HG02759 (cell line): ENCODE measurements around the gene CDCA4.
"Not testable (repeated sequence)": the region's sequence is repeated elsewhere in the genome, so short reads cannot be mapped to it uniquely, and the experiment has no call there.

Experiments used
- ATAC-seq: cut with Tn5 transposase; IDR thresholded peaks from one replicate; pipeline ENCODE4 v1.9.1; 2021; ENCODE audit warnings: mild to moderate bottlenecking, moderate library complexity; ENCODE audit not compliant: unreplicated experiment

Gene CDCA4

DNA sequence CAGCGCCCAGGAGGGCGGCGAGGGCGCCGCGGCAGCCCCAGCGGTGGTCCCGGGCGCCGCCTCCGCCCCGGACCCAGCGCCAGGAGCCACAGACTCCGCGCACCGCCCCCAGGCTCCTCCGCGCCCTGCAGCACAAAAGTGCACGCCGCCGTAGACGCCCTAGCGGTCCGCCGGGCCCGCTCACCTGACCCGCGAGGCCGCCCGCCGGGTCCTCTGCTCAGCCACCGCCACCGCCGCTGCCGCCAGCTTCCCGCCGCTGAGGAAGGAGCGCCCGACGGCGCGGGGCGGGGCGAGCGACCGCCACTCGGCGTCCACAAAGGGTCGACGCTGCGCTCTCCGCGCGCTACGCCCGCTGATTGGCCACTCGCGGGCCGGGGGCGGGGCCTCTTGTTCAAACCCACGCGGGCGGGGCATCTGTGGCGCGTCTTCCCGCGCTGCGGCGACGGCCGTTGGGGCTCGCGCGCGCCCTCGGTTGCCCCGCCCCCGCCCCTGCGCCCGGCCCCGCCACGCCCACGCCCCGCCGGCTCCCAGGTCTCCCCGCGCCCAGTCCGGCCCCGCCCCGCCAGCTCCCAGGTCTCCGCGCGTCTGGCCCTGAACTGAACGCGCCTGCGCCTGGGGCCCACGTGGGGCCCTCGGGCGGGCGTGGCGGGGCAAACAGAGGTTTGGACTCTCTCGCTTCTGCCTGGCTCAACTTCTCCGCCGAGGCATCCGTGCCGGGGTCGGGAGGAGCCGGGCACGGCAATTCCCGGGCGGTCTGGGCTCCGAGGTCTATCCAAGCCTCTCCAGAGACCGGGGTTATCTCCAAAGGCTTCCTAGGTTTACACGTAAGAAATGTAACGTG, at the start of gene CDCA4:
CDCA4 (minus strand) TSS at position 269 of the 841 bp plus-strand sequence. CDS start 9,154 bp downstream, outside the sequence.
- ATAC-seq = peak; percentile 80

DNA sequence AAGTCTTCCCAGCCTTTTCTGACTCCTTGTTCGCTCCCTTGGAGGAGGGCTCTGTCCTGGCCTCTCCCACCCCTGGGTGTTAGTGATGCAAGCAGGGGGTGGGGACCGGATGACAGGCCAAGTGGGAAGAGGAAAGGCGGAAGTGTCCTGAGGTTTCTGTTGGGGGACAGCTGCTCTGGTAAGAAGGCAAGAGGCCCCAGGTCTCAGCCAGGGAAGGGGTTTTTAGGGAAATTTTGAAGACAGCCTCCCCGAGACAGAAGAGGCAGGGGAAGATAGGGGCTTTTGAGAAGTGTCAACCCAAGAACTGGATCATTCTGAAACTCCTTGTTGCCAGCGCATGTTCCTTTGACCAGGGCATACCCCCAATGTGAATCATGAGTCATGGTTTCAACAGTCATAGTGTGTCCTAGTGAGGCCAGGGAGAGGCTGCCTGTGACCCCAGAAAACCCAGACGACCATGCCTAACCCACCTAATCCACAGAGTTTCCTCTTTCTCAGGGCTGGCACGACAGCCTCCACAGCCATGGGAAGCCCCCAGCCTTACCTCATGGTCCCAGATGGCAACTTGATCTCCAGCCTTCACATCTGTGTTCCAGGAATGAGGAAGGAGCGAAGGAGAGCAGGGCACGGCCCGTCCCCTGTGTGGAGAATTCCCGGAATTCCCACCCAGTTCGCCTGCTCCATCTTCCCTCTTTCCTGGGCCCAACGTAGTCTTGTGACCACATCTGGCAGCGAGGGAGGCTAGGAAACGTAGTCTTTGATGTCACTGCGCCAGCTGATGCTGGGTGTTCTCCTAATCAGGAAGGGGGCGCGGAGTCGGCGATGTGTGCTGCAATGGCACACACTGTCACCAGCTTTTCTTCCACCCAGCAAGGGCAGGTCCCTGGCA, 49.2 kb upstream of the CDCA4 start:
- peak; percentile 45 for ATAC-seq

- no peak for ATAC-seq
Observed at GRCh38 chr14:105069522-105069870, 48.6 kb upstream of the CDCA4 start.

DNA sequence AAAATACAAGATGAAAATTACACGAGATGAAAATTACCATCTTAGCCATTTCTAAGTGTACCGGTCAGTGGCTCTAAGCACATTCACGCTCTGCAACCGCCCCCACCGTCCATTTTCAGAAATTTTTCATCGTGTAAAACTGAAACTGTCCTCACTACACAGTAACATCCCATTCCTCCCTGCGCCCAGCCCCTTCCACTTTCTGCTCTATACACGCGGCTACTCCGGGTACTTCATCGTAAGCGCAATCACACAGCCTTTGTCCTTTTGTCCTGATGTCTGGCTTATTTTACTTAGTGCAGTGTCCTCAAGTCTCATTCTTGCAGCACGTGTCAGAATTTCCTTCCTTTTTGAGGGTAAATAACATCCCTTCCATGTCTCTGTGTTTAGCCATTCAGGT, 47.9 kb upstream of the CDCA4 start:
- ATAC-seq = no peak

DNA sequence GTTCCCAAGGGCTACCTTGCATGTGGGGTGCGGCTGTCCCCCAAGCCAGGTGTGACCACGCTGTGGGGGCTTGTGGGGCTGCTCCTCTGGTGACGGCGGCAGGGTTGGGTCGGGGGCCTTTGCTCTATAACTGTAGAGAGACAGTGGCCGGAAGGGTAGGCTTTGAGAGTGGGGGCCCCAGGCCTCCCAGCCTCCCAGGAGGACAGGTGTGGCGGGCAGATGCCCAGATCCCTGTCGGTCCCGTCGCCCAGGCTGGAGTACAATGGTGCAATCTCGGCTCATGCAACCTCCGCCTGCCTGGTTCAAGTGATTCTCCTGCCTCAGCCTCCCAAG, 47.1 kb upstream of the CDCA4 start:
- ATAC-seq = no peak

GRCh38 chr14:105067140-105067968, 46.5 kb upstream of the CDCA4 start:
- no peak for ATAC-seq

GRCh38 chr14:105066240-105067071, 45.6 kb upstream of the CDCA4 start:
- no peak for ATAC-seq

DNA sequence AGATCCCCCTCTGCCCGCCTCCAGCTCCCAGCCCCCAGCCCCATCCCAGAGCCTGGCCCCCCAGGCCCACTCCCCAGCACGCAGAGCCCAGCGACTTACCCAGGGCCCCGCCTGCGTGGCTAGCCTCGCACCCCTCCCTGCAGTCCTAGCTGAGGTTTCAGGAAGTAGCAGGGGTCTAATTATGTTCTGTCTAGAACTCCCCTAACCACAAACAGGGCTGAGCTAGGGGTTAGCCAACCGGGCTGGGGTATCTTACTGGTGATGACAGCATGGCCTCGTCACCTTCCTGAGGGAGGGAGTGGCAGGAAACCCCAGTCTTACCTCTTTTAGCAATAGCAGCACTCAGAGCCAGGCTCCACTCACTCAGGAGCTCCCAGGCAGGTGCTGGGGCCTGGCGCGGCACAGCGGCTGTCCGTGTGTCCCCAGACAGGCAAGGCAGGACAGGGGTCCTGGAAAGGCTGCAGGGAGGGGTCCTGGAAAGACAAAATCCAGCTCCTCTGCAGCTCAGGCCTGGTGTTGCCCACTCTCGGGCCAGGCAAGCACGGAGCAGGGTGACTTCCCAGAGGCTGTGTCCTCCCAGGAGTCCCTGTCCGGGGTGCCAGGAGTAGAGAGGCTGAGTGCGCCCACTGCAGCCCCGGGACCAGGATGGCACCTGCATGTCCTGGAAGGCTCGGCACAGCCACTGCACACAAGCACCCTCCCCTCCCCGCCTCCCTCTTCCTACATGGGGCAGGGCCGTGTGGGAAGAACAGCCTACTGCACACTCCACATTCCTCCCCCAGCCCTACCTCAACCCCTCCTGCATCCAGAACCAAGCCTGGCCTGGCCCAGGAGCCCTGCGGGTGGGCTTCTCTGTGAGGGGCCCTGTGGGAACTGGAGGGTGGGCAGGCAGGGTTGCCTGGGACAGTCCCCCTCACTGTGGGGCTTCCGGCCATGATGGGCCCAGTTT, 44.7 kb upstream of the CDCA4 start, which contains the start of gene GPR132:
GPR132 (minus strand) TSS at position 151 of the 949 bp plus-strand sequence. CDS start 10,010 bp downstream, outside the sequence.
- peak; percentile 43 for ATAC-seq

GRCh38 chr14:105064721-105065143, 43.8 kb upstream of the CDCA4 start:
- ATAC-seq = no peak

DNA sequence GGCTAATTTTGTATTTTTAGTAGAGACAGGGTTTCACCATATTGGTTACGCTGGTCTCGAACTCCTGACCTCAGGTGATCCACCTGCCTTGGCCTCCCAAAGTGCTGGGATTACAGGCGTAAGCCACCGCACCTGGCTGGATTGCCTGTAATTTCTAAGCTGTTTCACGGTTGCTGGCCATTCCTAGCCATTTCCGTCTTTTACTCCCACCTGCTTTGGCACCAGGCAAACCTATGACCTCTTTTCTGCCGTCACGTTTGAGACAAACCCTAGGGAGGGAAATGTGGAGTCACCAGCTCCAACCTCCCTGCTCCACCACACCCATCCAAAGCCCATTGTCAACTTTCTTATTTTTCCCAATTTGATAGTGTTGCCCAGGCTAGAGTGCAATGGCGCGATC, 43.1 kb upstream of the CDCA4 start:
- ATAC-seq = no peak

DNA sequence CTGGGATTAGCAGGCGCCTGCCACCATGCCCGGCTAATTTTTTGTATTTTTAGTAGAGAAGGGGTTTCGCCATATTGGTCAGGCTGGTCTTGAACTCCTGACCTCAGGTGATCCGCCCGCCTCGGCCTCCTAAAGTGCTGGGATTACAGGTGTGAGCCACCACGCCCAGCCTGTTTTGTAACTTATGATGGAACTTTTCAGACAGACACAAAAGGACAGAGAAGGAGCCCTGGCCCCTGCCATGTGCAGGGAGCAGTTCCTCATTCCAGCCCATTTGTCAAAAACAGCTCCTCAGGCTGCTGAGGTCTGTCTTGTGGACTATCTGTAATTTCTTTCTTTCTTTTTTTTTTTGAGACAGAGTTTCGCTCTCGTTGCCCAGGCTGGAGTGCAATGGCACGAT, 42.6 kb upstream of the CDCA4 start:
- ATAC-seq = not testable (repeated sequence)

DNA sequence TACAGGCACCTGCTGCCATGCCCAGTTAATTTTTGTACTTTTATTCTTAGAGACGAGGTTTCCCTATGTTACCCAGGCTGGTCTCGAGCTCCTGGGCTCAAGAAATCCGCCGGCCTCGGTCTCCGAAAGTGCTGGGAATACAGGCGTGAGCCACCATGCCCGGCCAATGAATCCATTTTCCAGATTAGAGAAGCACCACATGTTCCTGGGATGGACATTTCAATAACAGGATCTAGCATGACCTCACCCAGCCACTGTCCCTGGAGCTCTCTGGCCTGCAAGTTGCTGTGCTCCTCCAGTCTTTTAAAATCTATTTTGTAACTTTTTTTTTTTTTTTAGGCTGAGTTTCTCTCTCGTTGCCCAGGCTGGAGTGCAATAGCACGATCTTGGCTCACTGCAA, 42.2 kb upstream of the CDCA4 start:
- no peak for ATAC-seq

GRCh38 chr14:105062048-105062433, 41.2 kb upstream of the CDCA4 start:
- ATAC-seq = no peak

DNA sequence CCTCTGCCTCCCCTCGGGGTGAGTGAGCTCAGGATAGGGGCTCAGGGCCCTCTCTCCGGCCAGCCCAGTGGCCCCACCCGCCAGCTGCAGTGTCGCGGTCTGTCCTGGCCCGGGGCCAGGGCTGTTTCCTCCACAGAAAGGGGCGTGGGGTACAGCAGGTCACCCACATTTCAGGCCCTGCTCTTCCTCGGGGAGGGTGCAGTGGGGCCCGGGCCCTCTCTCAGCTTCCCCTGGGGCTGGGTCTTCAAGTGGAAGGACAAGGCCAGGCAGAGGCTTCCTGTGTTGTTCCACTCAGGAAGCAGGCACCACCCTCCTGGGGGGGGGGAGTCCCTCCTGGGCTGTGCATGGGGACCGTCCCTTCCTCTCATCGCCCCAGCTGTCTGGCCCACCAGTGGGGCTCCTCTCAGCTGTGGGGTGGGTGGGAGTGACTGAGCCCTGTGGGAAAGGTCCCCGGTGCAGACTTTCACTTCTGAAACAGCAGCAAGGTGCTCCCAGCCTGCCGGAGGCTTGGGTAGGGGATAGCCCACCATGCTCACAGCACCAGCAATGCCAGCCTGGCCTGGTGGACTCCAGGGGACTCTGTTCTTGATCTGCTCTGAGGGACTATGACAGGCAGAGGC, 40.7 kb upstream of the CDCA4 start:
- peak; percentile 29 for ATAC-seq

- peak; percentile 0 for ATAC-seq
Observed at GRCh38 chr14:105060751-105061427, 40.0 kb upstream of the CDCA4 start.

- ATAC-seq = no peak
Observed at GRCh38 chr14:105059925-105060565, 39.2 kb upstream of the CDCA4 start.
